ENCODE results near the gene ZNF853. TPM values are rescaled to one million over a fixed set of nuclear protein-coding genes. Genes with fewer than 3 reads are reported as not detected.

ZNF853 gene
- polyA plus RNA-seq, 1 donor (not counting 4 experiments of a cell fraction or from before 2014, with no cell fraction given) = 0.03 TPM

DNA sequence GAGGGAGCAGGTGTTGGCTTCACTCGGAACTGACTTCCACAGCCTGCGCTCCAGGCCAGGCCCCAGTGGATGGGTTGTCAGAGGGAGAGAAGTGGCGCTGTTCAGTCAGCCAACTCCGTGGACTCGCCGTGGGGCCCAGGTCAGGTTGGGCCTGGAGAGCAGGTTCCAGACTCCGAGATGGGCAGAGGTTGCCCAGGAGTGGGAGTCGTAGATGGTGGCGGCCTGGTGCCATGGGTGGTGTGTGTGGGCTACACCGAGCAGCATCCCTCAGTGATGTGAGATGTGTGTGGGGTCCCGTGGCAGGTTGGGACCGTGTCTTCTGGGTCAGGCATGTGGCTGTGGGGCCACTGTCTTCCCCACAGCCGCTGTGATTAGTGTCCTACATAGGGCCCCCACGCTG is 32.1 kb downstream of the ZNF853 start:
- Histone ChIP-seq H3K4me1 (ENCODE audit: control insufficient read depth, extremely low read depth, insufficient read depth, low read length) (no peaks in the 10 kb centered on the region), H2AFZ (ENCODE audit: control insufficient read depth, low read length) (no peak overlapping the region), H3K27ac (ENCODE audit: control insufficient read depth, insufficient read depth, low read length) (no peak overlapping the region), H3K9ac (ENCODE audit: control insufficient read depth, extremely low read depth, insufficient read depth, low read length) (no peak overlapping the region), H3K4me3 (ENCODE audit: control insufficient read depth in 2 of 3, extremely low read depth in 1 of 3, insufficient read depth in 2 of 3, low read depth in 1 of 3, low read length in 3 of 3) (no peak overlapping the region), H3K79me2 (ENCODE audit: control insufficient read depth, insufficient read depth, low read length) (no peaks in the 10 kb centered on the region), H3K9me1 (ENCODE audit: control insufficient read depth, extremely low read depth, insufficient read depth, low read length) (no peaks in the 10 kb centered on the region), H3K36me3 (ENCODE audit: control insufficient read depth in 2 of 2, extremely low read depth in 1 of 2, insufficient read depth in 2 of 2, low read length in 2 of 2) (peaks cover 17 to 28% of the 10 kb centered on the region in 2 experiments), H3K4me2 (ENCODE audit: control insufficient read depth, extremely low read depth, insufficient read depth, low read depth, low read length) (no peak overlapping the region), H4K20me1 (ENCODE audit: control insufficient read depth, extremely low read depth, insufficient read depth, low read length) (no peaks in the 10 kb centered on the region), H3K27me3 (ENCODE audit: control insufficient read depth, extremely low read depth, insufficient read depth, low read length) (no peaks in the 10 kb centered on the region), H3K9me3 (ENCODE audit: control insufficient read depth, low read depth, low read length) (no peaks in the 10 kb centered on the region)
- TF ChIP-seq EZH2 (IDR thresholded peaks at IDR 0.05; ENCODE audit: low read length) = no peak
- TF ChIP-seq, protein P1, sequence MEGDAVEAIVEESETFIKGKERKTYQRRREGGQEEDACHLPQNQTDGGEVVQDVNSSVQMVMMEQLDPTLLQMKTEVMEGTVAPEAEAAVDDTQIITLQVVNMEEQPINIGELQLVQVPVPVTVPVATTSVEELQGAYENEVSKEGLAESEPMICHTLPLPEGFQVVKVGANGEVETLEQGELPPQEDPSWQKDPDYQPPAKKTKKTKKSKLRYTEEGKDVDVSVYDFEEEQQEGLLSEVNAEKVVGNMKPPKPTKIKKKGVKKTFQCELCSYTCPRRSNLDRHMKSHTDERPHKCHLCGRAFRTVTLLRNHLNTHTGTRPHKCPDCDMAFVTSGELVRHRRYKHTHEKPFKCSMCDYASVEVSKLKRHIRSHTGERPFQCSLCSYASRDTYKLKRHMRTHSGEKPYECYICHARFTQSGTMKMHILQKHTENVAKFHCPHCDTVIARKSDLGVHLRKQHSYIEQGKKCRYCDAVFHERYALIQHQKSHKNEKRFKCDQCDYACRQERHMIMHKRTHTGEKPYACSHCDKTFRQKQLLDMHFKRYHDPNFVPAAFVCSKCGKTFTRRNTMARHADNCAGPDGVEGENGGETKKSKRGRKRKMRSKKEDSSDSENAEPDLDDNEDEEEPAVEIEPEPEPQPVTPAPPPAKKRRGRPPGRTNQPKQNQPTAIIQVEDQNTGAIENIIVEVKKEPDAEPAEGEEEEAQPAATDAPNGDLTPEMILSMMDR (optimal IDR thresholded peaks at IDR 0.05 in 1 of 3, IDR thresholded peaks at IDR 0.05 in 1 of 3, conservative IDR thresholded peaks at IDR 0.05 in 1 of 3; ENCODE audit: extremely low read depth in 1 of 3, insufficient read depth in 2 of 3, low read length in 3 of 3) = no peak
- DNase-seq (ENCODE audit: low read depth, low spot score) (no peak), FAIRE-seq (no peak)
- dilution Hi-C loops (cut with MboI; ENCODE audit: extremely low pct_ligation_motif_present, low sequenced_read_pairs) = no loop called here

DNA sequence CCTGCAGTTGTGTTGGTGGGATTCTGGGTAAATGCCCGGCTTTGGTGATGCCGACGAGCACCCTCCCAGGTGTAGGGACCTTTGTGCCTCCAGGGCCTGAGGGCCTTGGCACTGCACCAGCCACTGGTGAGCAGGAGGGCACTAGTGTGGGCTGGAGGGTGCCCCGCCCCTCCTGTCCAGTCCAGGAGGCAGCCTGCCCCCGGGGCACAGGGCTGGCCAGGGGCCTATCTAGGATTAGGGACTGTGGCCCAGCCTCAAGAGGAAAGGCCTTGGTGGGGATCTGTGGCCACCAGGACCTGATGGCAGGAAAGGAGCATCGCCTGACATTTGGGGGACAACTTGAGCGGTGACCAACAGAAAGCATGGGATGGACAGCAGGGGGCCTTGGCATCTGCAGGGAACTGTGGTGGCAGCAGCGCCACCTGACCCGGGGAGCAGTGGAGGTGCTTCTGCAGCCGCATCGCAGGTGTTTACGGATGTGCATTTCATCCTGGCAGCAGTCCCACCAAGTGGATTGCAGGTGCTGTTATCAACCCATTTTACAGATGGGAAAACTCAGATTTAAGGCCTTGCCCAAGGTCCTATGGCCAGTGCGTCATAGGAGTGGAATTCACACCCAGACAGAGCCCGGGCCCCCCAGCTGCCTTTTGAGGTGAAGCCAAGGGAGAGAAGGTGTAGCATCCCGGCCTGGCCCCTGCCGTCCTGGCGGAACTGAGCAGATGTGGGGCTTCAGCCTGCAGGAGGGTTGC is 32.8 kb downstream of the ZNF853 start:
- H4K20me1 ChIP-seq (ENCODE audit: control insufficient read depth, extremely low read depth, insufficient read depth, low read length) = no peaks in the 10 kb centered on the region
- H3K9me3 ChIP-seq (ENCODE audit: control insufficient read depth, low read depth, low read length) = no peaks in the 10 kb centered on the region
- FAIRE-seq (no peak), DNase-seq (ENCODE audit: low read depth, low spot score) (no peak)
- H3K4me3 ChIP-seq (ENCODE audit: control insufficient read depth in 2 of 3, extremely low read depth in 1 of 3, insufficient read depth in 2 of 3, low read depth in 1 of 3, low read length in 3 of 3) = no peak overlapping the region
- no peaks in the 10 kb centered on the region for H3K79me2 ChIP-seq (ENCODE audit: control insufficient read depth, insufficient read depth, low read length)
- no peak overlapping the region for H3K4me2 ChIP-seq (ENCODE audit: control insufficient read depth, extremely low read depth, insufficient read depth, low read depth, low read length)
- H3K36me3 ChIP-seq (ENCODE audit: control insufficient read depth in 2 of 2, extremely low read depth in 1 of 2, insufficient read depth in 2 of 2, low read length in 2 of 2) = peaks cover 19 to 25% of the 10 kb centered on the region in 2 experiments
- no peak overlapping the region for H3K9ac ChIP-seq (ENCODE audit: control insufficient read depth, extremely low read depth, insufficient read depth, low read length)
- dilution Hi-C loops (cut with MboI; ENCODE audit: extremely low pct_ligation_motif_present, low sequenced_read_pairs) = no loop called here
- H3K27me3 ChIP-seq (ENCODE audit: control insufficient read depth, extremely low read depth, insufficient read depth, low read length) = no peaks in the 10 kb centered on the region
- no peaks in the 10 kb centered on the region for H3K4me1 ChIP-seq (ENCODE audit: control insufficient read depth, extremely low read depth, insufficient read depth, low read length)
- H2AFZ ChIP-seq (ENCODE audit: control insufficient read depth, low read length) = no peak overlapping the region
- no peak overlapping the region for H3K27ac ChIP-seq (ENCODE audit: control insufficient read depth, insufficient read depth, low read length)
- H3K9me1 ChIP-seq (ENCODE audit: control insufficient read depth, extremely low read depth, insufficient read depth, low read length) = no peaks in the 10 kb centered on the region
- TF ChIP-seq EZH2 (IDR thresholded peaks at IDR 0.05; ENCODE audit: low read length) = no peak
- TF ChIP-seq, protein P1 (optimal IDR thresholded peaks at IDR 0.05 in 1 of 3, IDR thresholded peaks at IDR 0.05 in 1 of 3, conservative IDR thresholded peaks at IDR 0.05 in 1 of 3; ENCODE audit: extremely low read depth in 1 of 3, insufficient read depth in 2 of 3, low read length in 3 of 3) = no peak
